Lower leg skin (tissue), 4 donors: ENCODE data around the gene SLC66A3. TPM values are rescaled to one million over a fixed set of nuclear protein-coding genes. Genes with fewer than 3 reads are reported as not detected.

Experiments used
- DNase-seq, 2 donors: peaks; one replicate each; pipeline ENCODE4 v3.0.0-alpha.2; 2019; ENCODE audit warnings: low spot score in 2 of 2
- H3K4me3 ChIP-seq: fragments of 200-600 bp; sonication (generic); 2 replicates; pipeline ENCODE4 v1.5.1; 2017; ENCODE audit warnings: mild to moderate bottlenecking, low read depth; ENCODE audit not compliant: poor library complexity, severe bottlenecking
- POLR2A ChIP-seq, 2 donors: fragments of 450-650 bp; IDR thresholded peaks; one replicate each; pipeline ENCODE4 v1.6.1; 2016 to 2017; ENCODE audit warnings: antibody characterized with exemption in 2 of 2, mild to moderate bottlenecking in 1 of 2, moderate library complexity in 1 of 2
- WGBS, 2 donors: methylation state at CpG; one replicate each; pipeline ENCODE4 v1.1.5; 2018; 5-methylcytosine and 5-hydroxymethylcytosine counted together
- intact Hi-C: fragments of 100-400 bp; cut with DNase I; formaldehyde crosslinking; loops from one replicate; pipeline ENCODE4 v1.15.0; 2023; ENCODE audit warnings: low total_unique reads
- total RNA-seq, 4 donors: library from RNA; depleted of rRNA; stranded (reverse); fragments of >200 nt; gene quantifications; one replicate each; pipeline ENCODE4 v1.1.0, GENCODE V29; 2016
- TF ChIP-seq, protein P1 (sequence below), 3 donors: fragments of 450-650 bp; IDR thresholded peaks; one replicate each; pipeline ENCODE4 v1.5.1; 2016; ENCODE audit warnings: antibody characterized with exemption in 3 of 3, mild to moderate bottlenecking in 3 of 3, moderate library complexity in 2 of 3

Gene SLC66A3
- total RNA-seq, 4 donors from 2014 or later = 12.7 to 37.4 (median 22.0) TPM

DNA sequence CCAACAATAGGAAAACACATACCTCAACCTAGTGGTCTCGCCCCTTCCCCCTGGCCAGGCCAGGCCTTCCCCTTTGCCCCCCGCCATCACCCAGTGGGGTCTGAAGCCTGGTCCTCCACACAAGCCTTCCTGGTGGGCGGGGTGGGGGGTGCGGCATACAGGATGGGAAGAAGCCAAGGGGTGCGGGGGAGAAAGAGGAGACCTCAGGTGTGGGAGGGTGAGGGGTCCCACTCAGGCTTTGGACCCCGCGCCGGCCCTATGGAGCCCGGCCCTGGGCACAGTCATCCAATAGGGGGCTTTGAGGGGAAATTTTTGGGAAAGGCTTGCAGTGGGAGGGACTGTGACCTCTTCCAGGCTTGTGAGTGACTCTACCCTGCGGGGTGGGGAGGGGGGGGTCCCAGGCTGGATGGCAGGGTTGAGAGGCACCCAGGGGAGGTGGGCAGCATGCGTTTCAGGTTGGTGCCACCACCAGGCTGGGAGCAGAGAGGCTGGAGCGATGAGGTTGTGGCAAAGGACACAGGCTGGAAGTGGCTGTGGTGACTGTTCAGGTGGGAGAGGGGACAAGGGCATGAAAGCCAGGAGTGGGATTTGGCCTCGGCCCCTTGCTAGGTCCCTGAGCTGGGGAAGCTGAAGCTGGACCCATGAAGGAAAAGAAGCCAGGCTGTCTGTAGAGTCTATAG lies 1.3 kb downstream of the SLC66A3 start:
- intact Hi-C loops = no loop called here
- WGBS, 2 donors = 90 to 94% methylated on average over 13 of the region's 13 CpGs
- H3K4me3 ChIP-seq = no peak overlapping the region
- TF ChIP-seq POLR2A (IDR thresholded peaks at IDR 0.05) = no peak
- TF ChIP-seq, protein P1, sequence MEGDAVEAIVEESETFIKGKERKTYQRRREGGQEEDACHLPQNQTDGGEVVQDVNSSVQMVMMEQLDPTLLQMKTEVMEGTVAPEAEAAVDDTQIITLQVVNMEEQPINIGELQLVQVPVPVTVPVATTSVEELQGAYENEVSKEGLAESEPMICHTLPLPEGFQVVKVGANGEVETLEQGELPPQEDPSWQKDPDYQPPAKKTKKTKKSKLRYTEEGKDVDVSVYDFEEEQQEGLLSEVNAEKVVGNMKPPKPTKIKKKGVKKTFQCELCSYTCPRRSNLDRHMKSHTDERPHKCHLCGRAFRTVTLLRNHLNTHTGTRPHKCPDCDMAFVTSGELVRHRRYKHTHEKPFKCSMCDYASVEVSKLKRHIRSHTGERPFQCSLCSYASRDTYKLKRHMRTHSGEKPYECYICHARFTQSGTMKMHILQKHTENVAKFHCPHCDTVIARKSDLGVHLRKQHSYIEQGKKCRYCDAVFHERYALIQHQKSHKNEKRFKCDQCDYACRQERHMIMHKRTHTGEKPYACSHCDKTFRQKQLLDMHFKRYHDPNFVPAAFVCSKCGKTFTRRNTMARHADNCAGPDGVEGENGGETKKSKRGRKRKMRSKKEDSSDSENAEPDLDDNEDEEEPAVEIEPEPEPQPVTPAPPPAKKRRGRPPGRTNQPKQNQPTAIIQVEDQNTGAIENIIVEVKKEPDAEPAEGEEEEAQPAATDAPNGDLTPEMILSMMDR (IDR thresholded peaks at IDR 0.05) = no peak
- DNase-seq = peak in 1 of 2 donors; percentile 86

GRCh38 chr2:11157296-11157695 lies 2.0 kb downstream of the SLC66A3 start:
- intact Hi-C loops = no loop called here
- DNase-seq = peak in 1 of 2 donors; percentile 79
- 73 to 87% methylated on average over 5 of the region's 6 CpGs for WGBS, 2 donors
- TF ChIP-seq, protein P1 (IDR thresholded peaks at IDR 0.05) = no peak
- TF ChIP-seq POLR2A (IDR thresholded peaks at IDR 0.05) = no peak
- H3K4me3 ChIP-seq = no peak overlapping the region

- WGBS, 2 donors = 79 to 93% methylated on average over 4 of the region's 4 CpGs
- TF ChIP-seq POLR2A (IDR thresholded peaks at IDR 0.05) = no peak
- TF ChIP-seq, protein P1 (IDR thresholded peaks at IDR 0.05) = no peak
- DNase-seq = peak in 1 of 2 donors; percentile 78
- intact Hi-C loops = no loop called here
- no peak overlapping the region for H3K4me3 ChIP-seq
These were observed 2.5 kb downstream of the SLC66A3 start for GRCh38 chr2:11157731-11158130.

GRCh38 chr2:11158916-11159573 lies 3.8 kb downstream of the SLC66A3 start:
- 81 to 84% methylated on average over 12 to 14 of the region's 14 CpGs for WGBS, 2 donors
- H3K4me3 ChIP-seq = no peak overlapping the region
- TF ChIP-seq, protein P1 (IDR thresholded peaks at IDR 0.05) = no peak
- no peak for TF ChIP-seq POLR2A (IDR thresholded peaks at IDR 0.05)
- intact Hi-C loops = no loop called here
- peak in 1 of 2 donors; percentile 69 for DNase-seq

DNA sequence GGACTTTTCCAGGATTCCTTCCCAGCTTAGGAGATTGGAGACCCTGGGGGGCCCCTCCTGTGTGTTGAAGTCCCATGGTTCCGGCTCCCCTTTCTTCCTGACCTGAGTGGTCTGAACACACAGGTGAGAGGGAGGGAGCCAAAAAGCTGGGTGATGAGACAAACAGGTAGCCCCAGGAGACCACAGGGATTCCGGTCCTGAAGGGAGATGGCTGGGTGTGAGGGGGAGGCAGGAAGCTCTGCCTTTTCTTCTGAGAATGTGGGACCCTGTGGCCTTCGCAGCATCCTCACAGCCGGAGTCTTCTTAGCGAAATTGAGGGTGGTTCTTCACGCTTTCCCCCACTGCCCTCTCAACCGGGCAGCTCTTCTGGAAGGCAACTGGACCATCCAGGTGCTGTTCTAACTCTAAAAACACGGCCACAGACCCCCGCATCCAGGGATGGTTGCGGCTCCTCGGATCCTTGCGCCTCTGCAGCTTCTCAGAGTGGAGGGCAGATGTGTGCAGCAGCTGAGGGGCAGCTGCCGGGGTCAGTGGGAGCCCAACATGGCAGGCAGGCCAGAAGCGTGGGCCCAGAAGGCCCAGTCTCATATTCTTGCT lies 4.4 kb downstream of the SLC66A3 start:
- intact Hi-C loops = no loop called here
- WGBS, 2 donors = 95 to 97% methylated on average over 14 of the region's 14 CpGs
- H3K4me3 ChIP-seq = no peak overlapping the region
- peak in 1 of 2 donors; percentile 79 for DNase-seq
- TF ChIP-seq, protein P1 (IDR thresholded peaks at IDR 0.05) = no peak
- TF ChIP-seq POLR2A (IDR thresholded peaks at IDR 0.05) = no peak
